DMS114 treated with DMSO at 0.1 percent for 48 hours (cell line): ENCODE data around the gene EIF4B.
A peak's percentile ranks its signal among the peaks of the same experiment; 100 is the strongest.

Experiments used
- DNase-seq: peaks from one replicate; lab custom pipeline; 2025; ENCODE audit not compliant: unreplicated experiment; lab: John Stamatoyannopoulos, UW

EIF4B gene

DNA sequence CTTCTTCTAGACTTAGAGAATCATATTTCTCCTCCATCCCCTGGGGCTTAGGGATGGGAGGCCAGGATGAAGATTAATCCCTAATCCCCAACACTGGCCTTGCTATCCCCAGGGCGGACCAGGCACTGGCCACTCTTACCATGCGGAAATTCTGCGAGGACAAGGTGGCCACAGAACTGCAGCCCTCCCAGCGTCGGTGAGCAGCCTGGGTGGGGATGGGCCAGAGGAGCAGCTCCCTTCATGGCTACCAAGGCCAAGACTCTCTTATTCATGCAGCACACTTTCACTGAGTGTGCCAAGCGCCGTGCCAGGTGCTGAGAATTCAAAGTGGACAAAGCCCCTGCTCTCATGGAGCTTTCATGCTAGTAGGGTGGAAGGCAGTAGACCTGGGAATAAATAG lies 50.6 kb downstream of the EIF4B start:
- DNase-seq = no peak

DNA sequence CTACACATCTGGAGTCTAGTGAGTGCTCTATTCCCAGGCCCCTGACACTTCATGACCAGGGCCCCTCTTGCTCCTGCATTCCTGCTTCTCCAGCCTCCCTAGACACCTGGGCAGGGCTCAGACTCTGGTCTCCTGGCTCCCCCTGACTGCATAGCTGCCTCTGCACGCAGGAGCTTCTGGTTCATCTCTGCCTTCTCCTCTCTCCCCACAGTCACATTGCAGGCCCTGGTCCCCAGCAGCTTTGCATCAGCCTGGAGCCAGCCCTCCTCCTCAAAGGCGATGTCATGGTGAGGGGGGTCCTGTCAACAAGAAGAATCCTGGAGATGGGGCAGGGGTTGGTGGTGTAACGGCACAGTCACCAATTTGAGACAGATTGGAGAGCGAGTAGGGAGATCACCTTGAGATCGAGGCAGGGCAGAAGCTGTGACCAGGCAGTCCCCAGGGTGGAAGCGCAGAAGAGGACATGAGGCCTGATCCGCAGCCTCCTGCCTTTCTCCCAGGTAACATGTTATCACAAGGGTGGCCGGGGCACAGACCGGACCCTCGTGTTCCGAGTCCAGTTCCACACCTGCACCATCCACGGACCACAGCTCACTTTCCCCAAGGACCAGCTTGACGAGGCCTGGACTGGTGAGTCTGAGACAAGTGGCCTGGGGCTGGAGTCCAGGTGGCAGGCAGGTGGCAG lies 51.7 kb downstream of the EIF4B start:
- DNase-seq = no peak

DNA sequence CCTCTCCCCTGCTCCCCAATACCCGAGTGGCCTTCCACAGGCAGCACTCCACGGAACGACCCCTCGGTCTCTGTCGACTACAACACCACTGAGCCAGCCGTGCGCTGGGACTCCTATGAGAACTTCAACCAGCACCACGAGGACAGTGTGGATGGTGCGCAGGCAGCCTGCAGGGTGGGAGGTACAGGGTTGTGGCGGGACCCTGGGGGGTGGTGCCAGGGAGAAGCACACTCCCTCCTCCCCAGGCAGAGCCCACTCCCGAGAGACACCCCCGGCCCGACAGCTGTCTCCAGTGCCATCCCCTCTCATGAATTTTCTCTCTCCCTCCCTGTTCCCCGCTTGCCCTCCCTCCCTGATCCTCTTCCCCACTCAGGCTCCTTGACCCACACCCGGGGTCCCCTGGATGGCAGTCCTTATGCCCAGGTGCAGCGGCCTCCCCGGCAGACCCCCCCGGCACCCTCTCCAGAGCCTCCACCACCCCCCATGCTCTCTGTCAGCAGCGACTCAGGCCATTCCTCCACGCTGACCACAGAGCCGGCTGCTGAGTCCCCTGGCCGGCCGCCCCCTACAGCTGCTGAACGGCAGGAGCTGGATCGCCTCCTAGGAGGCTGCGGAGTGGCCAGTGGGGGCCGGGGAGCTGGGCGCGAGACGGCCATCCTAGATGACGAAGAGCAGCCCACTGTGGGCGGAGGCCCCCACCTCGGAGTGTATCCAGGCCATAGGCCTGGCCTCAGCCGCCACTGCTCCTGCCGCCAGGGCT lies 52.6 kb downstream of the EIF4B start:
- DNase-seq = no peak

DNA sequence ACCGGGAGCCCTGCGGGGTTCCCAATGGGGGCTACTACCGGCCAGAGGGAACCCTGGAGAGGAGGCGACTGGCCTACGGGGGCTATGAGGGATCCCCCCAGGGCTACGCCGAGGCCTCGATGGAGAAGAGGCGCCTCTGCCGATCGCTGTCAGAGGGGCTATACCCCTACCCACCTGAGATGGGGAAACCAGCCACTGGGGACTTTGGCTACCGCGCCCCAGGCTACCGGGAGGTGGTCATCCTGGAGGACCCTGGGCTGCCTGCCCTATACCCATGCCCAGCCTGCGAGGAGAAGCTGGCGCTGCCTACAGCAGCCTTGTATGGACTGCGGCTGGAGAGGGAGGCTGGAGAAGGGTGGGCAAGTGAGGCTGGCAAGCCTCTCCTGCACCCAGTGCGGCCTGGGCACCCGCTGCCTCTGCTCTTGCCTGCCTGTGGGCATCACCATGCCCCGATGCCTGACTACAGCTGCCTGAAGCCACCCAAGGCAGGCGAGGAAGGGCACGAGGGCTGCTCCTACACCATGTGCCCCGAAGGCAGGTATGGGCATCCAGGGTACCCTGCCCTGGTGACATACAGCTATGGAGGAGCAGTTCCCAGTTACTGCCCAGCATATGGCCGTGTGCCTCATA lies 53.3 kb downstream of the EIF4B start:
- no peak for DNase-seq

DNA sequence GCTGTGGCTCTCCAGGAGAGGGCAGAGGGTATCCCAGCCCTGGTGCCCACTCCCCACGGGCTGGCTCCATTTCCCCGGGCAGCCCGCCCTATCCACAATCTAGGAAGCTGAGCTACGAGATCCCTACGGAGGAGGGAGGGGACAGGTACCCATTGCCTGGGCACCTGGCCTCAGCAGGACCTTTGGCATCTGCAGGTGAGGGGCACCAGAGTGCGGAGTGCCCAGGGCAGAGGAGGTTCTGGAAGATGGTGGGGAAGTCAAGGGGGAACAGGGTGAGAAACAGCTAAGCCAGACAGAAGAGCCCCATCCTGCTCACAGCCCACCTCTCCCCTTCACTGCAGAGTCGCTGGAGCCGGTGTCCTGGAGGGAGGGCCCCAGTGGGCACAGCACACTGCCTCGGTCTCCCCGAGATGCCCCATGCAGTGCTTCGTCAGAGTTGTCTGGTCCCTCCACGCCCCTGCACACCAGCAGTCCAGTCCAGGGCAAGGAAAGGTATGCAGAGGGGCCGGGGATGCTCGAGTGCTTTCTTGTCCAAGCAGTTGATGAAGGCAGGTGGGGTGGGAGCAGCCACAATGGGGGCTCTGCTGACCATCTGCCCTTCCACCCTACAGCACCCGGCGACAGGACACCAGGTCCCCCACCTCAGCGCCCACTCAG lies 53.9 kb downstream of the EIF4B start:
- DNase-seq = no peak

DNA sequence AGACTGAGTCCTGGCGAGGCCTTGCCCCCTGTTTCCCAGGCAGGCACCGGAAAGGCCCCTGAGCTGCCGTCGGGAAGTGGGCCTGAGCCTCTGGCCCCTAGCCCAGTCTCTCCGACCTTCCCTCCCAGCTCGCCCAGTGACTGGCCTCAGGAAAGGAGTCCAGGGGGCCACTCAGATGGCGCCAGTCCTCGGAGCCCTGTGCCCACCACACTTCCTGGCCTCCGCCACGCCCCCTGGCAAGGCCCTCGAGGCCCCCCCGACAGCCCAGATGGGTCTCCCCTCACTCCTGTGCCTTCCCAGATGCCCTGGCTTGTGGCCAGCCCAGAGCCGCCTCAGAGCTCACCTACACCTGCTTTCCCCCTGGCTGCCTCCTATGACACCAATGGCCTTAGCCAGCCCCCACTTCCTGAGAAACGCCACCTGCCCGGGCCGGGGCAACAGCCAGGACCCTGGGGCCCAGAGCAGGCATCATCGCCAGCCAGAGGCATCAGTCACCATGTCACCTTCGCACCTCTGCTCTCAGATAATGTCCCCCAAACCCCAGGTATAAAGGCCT lies 54.5 kb downstream of the EIF4B start:
- DNase-seq = no peak

DNA sequence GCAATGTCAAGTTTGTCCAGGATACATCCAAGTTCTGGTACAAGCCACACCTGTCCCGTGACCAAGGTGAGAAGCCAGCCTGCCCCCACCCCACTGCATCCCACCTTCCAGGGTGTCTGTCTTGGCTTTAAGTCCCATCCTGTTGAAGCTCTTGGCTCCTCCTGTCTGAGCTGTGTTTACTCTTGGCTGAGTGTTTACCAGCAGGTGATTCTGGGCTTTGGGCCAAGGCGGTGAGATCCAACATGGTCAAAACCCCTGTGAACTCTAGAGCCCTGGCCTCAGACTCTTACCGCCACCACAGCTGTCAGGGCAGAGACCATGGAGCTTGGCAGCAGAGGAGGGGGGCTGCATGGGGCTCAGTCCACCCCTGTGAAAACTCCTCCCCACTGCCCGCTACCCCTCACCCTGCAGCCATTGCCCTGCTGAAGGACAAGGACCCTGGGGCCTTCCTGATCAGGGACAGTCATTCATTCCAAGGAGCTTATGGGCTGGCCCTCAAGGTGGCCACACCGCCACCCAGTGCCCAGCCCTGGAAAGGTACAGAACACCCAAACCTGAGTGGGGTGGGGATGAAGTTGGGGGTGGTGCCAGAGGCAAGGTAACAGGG lies 55.3 kb downstream of the EIF4B start:
- no peak for DNase-seq

DNA sequence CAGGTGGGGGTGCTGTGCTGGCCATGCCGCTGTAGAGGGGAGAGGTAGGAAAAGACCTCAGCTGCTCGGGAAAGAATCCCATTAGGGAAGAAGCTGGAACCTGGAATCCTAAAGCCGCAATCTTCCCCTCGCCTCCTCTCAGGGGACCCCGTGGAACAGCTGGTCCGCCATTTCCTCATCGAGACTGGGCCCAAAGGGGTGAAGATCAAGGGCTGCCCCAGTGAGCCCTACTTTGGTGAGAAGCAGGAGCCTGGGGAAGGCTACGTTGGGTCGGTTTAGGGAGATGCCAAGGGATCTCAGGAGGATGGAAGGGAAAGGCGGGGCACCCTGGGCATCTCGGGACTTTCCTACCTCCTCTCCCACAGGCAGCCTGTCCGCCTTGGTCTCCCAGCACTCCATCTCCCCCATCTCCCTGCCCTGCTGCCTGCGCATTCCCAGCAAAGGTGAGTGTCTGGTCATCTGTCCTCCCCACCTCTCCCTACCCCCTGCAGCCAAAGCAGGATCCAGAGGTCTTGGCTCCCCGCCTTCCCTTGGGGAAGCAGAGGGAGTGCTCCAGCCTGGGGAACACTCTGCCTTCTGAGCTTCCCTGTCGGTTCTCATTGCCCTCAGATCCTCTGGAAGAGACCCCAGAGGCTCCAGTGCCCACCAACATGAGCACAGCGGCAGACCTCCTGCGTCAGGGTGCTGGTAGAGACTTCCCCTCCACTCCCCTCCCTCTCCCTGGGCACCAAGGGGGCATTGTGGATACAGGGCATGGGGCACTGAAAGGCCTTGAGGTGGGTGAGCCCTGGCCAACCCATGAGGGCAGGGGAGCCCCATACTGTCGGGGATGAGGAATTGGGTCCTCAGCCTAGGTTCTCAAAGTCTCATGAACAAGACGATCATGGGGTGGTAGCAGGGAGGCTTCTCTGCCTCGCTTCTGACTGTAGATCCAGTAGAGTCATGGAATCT lies 56.0 kb downstream of the EIF4B start:
- no peak for DNase-seq

DNA sequence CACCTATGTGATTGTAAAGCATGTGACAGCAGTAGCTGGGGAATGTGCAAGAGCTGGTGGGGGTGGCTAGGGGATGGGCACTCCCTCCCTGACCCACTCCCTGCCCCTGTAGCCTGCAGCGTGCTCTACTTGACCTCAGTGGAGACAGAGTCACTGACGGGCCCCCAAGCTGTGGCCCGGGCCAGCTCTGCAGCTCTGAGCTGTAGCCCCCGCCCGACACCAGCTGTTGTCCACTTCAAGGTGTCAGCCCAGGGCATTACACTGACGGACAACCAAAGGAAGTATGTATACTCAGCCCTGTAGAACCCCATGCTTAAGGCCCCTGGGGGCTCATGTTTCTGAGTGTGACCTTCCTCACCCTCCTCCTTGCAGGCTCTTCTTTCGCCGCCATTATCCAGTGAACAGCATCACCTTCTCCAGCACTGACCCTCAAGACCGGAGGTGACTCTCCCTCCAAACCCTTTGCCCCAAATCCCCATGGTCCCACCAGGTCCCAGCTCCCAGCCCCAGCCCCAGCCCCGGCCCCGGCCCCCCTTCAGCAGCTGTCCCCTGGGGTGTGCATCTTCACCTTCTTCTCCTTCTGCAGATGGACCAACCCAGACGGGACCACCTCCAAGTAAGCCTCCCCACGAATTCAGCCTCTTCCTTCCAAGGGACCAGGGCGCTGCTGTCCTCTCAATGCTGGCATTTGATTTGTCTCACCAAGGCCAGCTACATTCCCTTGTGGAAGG lies 56.9 kb downstream of the EIF4B start:
- no peak for DNase-seq

DNA sequence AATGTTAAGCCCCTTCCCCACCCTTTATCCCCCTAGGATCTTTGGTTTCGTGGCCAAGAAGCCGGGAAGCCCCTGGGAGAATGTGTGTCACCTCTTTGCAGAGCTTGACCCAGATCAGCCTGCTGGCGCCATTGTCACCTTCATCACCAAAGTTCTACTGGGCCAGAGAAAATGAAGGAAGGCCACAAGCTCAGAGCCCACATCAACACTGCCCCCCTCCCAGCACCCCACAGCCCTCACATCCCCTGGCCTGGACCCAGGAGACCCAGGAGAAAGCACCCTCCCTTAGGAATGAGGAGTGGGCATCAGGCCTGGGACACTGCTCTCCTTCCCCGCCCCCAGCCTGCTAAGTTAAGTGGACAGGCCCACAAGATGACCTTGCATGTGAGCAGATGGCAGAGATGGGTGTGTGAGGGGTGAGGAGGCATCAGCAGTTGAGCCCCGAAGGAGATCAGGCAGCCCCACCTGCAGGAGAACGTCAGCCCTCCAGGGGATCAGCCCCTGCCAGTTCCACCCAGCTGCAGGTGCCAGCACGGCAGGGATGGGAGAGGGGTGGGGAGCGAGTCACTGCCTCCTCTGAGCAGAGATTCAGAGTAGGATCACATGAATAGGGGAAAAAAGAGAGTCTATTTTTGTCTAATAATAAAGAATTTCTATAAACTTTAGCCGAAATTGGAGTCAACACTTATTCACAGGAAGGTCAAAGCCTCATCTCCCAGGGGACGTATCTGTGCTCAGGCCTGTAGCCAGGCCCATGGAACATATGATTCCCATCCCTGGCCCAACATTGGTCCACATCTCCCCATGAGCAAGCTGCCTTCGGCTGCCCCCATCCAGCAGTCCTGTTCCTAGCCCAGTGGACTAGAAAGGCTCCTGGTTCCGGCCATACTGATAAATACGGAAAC lies 57.7 kb downstream of the EIF4B start:
- no peak for DNase-seq

DNA sequence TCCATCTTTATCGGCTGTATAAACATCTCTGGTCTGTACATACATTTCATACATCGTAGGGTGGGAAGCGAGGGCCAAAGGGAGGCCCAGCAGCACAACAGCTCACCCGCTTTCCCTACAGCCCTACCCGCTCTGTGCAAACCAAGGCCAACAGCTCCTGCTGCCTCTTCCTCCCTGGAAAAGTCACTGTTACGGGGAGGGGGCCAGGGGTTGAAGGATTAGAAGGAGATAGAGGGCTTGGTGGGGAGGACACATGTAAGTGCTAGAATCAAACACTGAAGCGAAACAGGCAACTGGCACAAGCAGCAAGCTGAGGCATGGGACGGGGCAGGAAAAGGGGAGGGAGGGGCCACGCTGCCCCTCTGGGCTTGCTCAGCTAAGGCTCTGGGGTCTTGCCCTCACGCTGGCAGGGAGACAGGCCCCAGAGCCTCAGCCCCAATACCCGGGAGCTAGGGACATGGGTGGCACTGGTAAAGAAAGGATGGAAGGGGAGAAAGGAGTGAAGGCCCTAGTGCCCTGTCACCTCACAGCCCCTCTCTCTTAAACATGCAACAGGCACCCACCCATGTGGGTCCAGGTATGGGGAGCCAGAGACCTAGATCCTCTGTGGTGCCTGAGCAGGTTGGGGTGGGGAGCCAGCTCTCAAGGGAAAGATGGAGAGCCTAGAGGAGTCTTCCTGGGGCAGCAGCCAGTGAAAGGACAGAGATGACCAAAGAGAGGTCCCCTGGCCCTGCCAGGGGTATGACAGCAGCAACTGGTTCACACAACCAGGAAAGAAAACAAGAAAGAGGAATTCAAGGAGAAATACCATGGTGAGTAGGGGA lies 58.6 kb downstream of the EIF4B start:
- no peak for DNase-seq

DNA sequence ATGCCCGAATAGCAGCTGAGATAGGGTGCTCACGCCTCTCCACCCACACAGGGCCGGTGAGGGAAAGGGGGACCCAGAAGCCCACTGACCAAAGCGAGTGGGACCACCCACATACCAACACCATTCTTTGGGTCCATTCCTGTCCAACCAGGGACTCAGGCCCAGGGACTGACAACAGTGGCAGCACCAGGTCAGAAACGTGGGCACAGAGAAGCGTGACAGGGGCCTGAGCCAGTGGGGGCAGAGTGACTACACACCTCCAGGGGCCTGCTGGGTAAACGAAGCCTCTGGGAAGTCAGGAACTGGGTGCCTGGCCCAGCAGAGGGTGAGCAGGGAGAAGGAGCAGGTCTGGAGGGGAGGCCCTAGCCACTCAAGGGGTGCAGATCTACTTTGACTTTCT lies 59.2 kb downstream of the EIF4B start:
- no peak for DNase-seq

DNA sequence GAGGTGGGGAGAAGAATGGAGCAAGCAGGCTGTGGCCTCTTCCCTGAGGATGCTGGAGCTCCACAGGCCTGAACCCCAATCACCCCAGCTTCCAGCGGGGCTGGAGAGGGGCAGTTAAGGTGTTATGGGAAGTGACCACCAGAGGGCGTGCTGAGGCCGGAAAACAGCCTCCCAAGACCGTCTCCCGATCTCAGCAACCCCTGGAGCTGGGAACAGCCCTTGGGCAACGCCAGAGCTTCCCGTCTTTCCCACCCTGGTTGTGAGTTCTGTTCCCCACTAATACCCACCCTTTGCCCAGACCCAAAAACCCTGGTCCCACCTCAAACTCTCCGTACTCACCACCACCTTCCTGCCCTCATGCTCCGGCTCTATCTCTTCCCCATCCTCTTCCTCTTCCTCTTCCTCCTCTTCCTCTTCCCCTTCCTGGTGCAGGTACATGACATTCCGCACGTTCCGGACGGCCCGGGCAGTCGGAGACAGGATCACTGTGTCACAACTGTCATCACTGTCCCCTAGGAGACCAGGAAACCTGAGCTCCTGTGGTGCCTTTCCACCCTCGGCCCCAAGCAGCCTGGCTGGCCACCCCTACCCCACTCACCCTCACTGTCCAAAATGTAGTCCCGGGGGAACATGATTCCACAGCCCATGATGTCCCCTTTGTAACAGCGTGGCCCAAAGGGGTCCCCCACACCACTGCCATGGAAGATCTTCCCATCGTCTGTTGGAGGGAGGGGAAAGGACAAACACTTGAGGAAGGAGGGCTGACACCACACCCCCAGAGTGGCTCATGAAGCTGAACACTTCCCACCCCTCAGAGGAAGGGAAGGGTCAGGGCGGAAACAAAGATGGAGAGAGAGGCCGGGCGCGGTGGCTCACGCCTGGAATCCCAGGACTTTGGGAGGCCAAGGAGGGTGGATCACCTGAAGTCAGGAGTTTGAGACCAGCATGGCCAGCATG lies 60.0 kb downstream of the EIF4B start:
- peak; percentile 60 for DNase-seq

DNA sequence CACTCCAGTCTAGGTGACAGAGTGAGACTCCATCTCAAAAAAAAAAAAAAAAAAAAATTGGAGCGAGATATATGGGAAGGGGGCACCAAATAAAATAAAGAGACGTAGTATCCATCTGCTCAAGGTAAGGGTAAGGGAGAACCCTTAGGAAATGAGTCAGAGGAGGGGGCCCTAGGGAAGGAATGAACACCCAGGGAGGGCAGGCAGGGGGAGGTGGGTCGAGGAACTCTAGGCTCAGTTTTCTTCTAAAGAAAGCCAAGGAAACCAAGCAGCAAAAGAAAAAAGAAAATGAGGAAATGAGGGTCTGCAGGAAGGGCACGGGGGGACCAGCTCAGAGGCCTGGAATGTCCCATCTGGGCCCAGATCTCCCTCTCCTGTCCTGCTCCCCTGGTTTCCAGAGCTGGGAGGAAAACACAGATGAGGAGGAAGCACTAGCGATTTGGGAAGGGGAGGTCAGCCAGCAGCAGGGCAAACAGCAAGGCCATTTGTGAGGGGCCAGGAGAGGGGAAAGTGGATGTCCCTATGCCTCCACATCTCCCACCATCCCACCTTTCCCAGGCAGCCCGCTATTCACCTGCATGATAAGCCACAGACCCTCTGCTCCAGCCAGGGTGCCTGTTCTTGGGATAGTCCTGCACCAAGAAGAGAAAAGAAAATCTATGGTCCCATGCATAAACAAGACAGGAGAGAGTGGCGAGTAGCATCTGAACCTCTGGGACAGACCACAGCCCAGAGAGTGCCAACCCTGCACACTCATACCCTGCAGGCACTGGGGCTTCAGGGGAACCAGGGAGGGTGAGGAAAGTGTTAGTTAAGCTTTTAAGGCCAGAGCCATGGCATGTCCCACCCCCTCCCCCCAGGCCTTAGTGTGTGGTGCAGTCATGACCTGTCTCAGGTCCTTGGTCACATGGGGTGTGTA lies 61.1 kb downstream of the EIF4B start:
- DNase-seq = no peak
